H1 (cell line): Measurements from ENCODE around the gene DHRS7B. TPM values are rescaled to one million over a fixed set of nuclear protein-coding genes. Genes with fewer than 3 reads are reported as not detected.

ENCODE experiments used
- CBX8 ChIP-seq: fragments of 300-800, 300-1000 bp; sonication (generic); IDR thresholded peaks from 2 replicates; pipeline ENCODE4 v1.7.1; 2016; ENCODE audit warnings: low read depth, low read length, borderline replicate concordance
- RXRA ChIP-seq: IDR thresholded peaks from 2 replicates; pipeline ENCODE4 v1.6.1; 2011; ENCODE audit warnings: low read depth, mild to moderate bottlenecking, low read length, moderate library complexity; ENCODE audit not compliant: insufficient read depth
- polyA plus RNA-seq, 7 experiments: library from polyadenylated mRNA; depleted of rRNA in 3 of 7; stranded (reverse) in 5 of 7; unstranded in 2 of 7; fragments of >200 nt in 5 of 7; fragments of 200-250 nt in 2 of 7; gene quantifications; 1 replicate in 5 of 7; 2 replicates in 1 of 7; 4 replicates in 1 of 7; pipeline versions ENCODE4 v1.2.1 to v1.2.3, GENCODE V29; 2011 to 2013; ENCODE audit warnings: missing spikeins in 2 of 7, mixed read lengths in 2 of 7
- total RNA-seq: library from RNA; stranded (reverse); fragmentation: NEBNext Ultra II Directional; extraction: Animal tissue kit (Norgen Biotek cat#: 25700); gene quantifications from 2 replicates; pipeline ENCODE4 v1.2.1, GENCODE V29; 2021

DHRS7B gene
- total and polyA plus RNA-seq, 2 of the 8 experiments (the other 6 are each of a cell fraction or from before 2014, with no cell fraction given): 11.0 to 27.9 TPM

DNA sequence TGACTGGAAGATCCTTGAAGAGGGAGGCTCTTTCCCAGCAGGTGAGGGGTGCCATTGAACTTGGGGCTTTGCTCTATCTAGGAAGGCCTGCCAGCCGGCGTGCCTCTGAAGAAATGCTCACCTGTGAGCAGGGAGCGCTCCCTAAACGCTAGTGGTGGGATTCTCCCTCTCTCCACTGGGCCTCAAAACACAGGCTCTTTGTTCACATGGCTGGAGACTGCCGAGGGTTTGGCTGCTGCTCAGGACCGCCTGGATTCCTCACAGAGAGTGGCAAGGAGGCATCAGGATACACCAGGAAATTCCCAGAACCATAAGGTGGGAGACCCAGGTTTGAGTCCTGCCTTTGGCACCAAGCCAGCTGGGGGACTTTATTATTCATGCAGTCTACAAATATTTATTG, 104.8 kb downstream of the DHRS7B start (continued):
- no peak for TF ChIP-seq CBX8
- TF ChIP-seq RXRA: no peak
